Central memory CD8-positive, alpha-beta T cell (primary cell): ENCODE measurements around the gene ARRDC3.
"Not testable (repeated sequence)": the region's sequence is repeated elsewhere in the genome, so short reads cannot be mapped to it uniquely, and the experiment has no call there.

Experiments used
- ATAC-seq: fragments of 150-1000 bp; cut with Tn5 transposase; replicated peaks from 2 replicates; pipeline ENCODE4 v1.10.0; 2022; ENCODE audit warnings: mild to moderate bottlenecking, moderate FRiP score, moderate number of reproducible peaks; ENCODE audit not compliant: poor library complexity, severe bottlenecking; ENCODE audit errors: extremely low read depth
- DNase-seq, 2 donors: peaks; one replicate each; pipeline ENCODE4 v3.0.0; 2021; ENCODE audit warnings: low spot score in 2 of 2
- H3K27ac Mint-ChIP-seq: one replicate; pipeline ENCODE4 v1.8.0; 2022; ENCODE audit warnings: low read depth, mild to moderate bottlenecking, moderate library complexity, mixed read lengths
- H3K27me3 Mint-ChIP-seq: one replicate; pipeline ENCODE4 v1.8.0; 2022; ENCODE audit warnings: mixed read lengths
- H3K36me3 Mint-ChIP-seq: one replicate; pipeline ENCODE4 v1.8.0; 2022; ENCODE audit warnings: mild to moderate bottlenecking, moderate library complexity, mixed read lengths; ENCODE audit not compliant: insufficient read depth
- H3K4me1 Mint-ChIP-seq: one replicate; pipeline ENCODE4 v1.8.0; 2022; ENCODE audit warnings: mixed read lengths
- H3K4me3 Mint-ChIP-seq: one replicate; pipeline ENCODE4 v1.8.0; 2022; ENCODE audit warnings: mild to moderate bottlenecking, moderate library complexity, mixed read lengths
- H3K9me3 Mint-ChIP-seq: one replicate; pipeline ENCODE4 v1.8.0; 2022; ENCODE audit warnings: mixed read lengths

Gene ARRDC3

DNA sequence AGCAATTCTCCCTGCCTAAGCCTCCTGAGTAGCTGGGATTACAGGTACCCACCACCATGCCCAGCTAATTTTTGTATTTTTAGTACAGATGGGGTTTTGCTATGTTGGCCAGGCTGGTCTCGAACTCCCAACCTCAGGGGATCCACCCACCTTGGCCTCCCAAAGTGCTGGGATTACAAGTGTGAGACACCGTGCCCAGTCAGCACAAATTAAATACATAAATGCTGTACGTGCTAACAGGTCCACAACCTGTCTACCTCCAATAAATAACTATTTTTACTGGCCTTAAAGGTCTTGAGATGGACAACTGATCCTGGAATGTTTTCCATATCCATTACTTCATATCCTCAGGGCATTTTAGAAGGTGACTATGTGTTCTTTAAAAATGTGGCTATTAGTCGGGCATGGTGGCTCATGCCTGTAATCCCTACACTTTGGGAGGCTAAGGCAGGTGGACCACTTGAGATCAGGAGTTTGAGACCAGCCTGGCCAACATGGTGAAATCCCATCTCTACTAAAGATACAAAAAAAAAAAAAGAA, 38.4 kb downstream of the ARRDC3 start:
- not testable (repeated sequence) for ATAC-seq, H3K36me3 Mint-ChIP-seq, H3K4me3 Mint-ChIP-seq, DNase-seq, H3K27me3 Mint-ChIP-seq, H3K4me1 Mint-ChIP-seq, H3K9me3 Mint-ChIP-seq, H3K27ac Mint-ChIP-seq

GRCh38 chr5:91343916-91344315, 39.2 kb downstream of the ARRDC3 start:
- Mint-ChIP-seq H3K27ac (no peak overlapping the region), H3K4me3 (no peak overlapping the region), H3K27me3 (no peaks in the 10 kb centered on the region), H3K36me3 (no peaks in the 10 kb centered on the region), H3K9me3 (no peaks in the 10 kb centered on the region), H3K4me1 (no peaks in the 10 kb centered on the region)
- ATAC-seq: no peak
- DNase-seq: no peak

DNA sequence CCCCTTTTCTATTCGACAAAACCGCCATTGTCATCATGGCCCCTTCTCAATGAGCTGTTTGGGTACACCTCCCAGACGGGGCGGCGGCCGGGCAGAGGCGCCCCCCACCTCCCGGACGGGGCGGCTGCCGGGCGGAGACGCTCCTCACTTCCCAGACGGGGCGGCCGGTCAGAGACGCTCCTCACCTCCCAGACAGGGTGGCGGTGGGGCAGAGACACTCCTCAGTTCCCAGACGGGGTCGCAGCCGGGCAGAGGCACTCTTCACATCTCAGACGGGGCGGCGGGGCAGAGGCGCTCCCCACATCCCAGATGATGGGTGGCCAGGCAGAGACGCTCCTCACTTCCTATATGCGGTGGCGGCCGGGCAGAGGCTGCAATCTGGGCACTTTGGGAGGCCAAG, 40.2 kb downstream of the ARRDC3 start:
- not testable (repeated sequence) for ATAC-seq, H3K27me3 Mint-ChIP-seq, H3K4me3 Mint-ChIP-seq, DNase-seq, H3K27ac Mint-ChIP-seq, H3K4me1 Mint-ChIP-seq, H3K9me3 Mint-ChIP-seq, H3K36me3 Mint-ChIP-seq

DNA sequence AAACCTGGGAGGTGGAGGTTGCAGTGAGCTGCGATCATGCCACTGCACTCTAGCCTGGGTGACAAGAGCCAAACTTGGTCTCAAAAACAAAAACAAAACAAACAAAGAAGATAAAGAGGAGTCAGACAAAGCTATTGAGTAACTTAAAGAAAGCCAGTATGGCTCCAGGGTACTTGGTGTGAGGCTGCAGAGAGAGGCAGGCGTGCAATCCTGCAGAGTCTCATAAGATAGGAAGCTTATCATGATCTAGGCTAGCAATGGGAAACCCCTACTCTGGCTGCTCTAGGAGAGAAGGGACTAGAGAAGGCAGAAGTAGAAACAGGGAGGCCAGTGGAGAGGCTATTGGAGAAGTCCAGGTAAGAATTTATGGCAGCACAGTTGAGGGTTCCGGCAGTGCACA, 42.0 kb downstream of the ARRDC3 start:
- Mint-ChIP-seq H3K4me3 (no peak overlapping the region), H3K27me3 (no peaks in the 10 kb centered on the region), H3K9me3 (no peaks in the 10 kb centered on the region), H3K27ac (no peak overlapping the region), H3K36me3 (no peaks in the 10 kb centered on the region), H3K4me1 (no peaks in the 10 kb centered on the region)
- ATAC-seq: no peak
- no peak for DNase-seq

GRCh38 chr5:91340532-91340931, 42.6 kb downstream of the ARRDC3 start:
- DNase-seq (no peak), ATAC-seq (no peak)
- H3K4me3 Mint-ChIP-seq: no peak overlapping the region
- no peaks in the 10 kb centered on the region for H3K27me3 Mint-ChIP-seq
- H3K4me1 Mint-ChIP-seq: no peaks in the 10 kb centered on the region
- no peaks in the 10 kb centered on the region for H3K36me3 Mint-ChIP-seq
- no peak overlapping the region for H3K27ac Mint-ChIP-seq
- no peaks in the 10 kb centered on the region for H3K9me3 Mint-ChIP-seq

- ATAC-seq (no peak), DNase-seq (no peak)
- no peaks in the 10 kb centered on the region for H3K27me3 Mint-ChIP-seq
- no peaks in the 10 kb centered on the region for H3K4me1 Mint-ChIP-seq
- no peaks in the 10 kb centered on the region for H3K36me3 Mint-ChIP-seq
- H3K9me3 Mint-ChIP-seq: no peaks in the 10 kb centered on the region
- H3K27ac Mint-ChIP-seq: no peak overlapping the region
- no peak overlapping the region for H3K4me3 Mint-ChIP-seq
These were observed 43.9 kb downstream of the ARRDC3 start for GRCh38 chr5:91339063-91339705.

DNA sequence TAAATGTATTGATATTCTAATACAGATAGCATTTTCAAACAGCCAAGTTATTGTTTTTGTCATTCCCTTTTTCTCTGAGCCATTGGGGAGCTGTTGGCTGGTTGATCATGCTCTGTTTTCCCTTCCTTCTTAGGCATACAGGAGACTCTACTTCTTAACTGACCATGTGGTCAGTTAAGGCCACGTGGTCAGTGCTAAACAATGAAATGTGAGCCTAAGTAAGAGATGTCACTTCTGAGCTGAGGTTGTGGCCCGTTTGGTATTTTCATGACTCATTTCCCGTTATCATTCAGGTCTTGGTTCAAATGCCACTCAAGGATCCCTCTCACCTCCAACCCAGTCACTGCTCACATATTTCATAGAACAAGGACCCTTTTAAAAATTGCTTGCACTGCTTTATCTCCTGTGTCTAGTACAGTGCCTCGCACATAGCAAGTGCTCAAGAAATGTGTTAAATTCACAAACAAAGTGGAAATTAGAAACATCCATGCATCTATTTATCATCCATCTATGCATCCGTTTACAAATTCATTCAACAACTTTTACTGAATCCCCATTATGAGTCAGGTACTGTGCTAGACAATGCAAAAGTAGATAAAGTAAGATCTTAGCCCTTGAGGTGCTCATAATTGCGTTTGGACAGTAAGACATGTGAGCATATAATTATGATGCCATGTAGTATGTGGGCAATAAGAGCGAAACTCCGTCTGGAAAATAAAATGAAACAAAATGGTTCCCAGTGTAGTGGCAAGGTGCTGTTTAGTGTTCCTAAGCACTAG, 50.7 kb downstream of the ARRDC3 start:
- Mint-ChIP-seq H3K9me3 (no peaks in the 10 kb centered on the region), H3K4me1 (peaks cover 20% of the 10 kb centered on the region), H3K36me3 (no peaks in the 10 kb centered on the region), H3K4me3 (no peak overlapping the region), H3K27ac (peak overlapping the region; percentile 58), H3K27me3 (no peaks in the 10 kb centered on the region)
- ATAC-seq: peak; percentile 32
- no peak for DNase-seq

DNA sequence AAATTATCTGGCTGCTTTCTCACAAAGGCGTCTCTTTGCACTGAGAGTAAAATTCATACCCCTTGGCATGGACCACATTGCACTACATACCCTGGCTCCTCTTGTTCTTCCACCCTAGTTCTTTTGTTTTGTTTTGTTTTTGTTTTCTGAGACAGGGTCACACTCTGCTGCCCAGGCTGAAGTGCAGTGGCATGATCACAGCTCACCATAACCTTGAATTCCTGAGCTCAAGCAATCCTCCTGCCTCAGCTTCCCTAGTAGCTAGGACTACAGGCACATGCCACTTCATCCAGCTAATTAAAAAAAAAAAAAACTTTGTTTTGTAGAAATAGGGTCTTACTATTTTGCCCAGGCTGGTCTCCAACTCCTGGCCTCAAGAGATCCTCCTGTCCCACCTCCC, 51.4 kb downstream of the ARRDC3 start:
- no peak for ATAC-seq
- H3K9me3 Mint-ChIP-seq: no peaks in the 10 kb centered on the region

DNA sequence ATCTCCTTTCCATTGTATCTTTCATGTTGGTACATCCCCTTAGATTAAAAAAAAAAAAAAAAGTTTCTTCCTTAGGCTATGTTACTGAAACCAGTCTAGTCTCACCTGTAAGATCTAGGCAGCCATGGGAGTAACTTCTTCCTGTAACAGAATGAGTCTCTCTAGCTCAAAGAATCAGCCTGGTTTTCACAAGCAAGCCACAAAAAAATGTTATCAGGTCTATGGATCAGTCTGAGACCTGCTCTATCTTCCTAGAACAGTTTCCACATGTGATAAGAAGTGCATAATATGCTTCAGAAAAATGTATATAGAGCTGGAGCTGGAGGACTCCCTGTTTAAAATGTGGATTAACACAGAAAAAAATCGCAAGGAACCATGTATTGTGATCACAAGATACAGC, 53.8 kb downstream of the ARRDC3 start:
- H3K4me1 Mint-ChIP-seq: peaks cover 20% of the 10 kb centered on the region
- no peaks in the 10 kb centered on the region for H3K9me3 Mint-ChIP-seq
- H3K27ac Mint-ChIP-seq: no peak overlapping the region
- H3K4me3 Mint-ChIP-seq: no peak overlapping the region
- no peaks in the 10 kb centered on the region for H3K36me3 Mint-ChIP-seq
- H3K27me3 Mint-ChIP-seq: no peaks in the 10 kb centered on the region
- ATAC-seq (no peak), DNase-seq (no peak)

More for the DNA sequence above, 51.4 kb downstream of the ARRDC3 start:
- DNase-seq: no peak
- Mint-ChIP-seq H3K36me3 (no peaks in the 10 kb centered on the region), H3K27me3 (no peaks in the 10 kb centered on the region), H3K4me1 (peaks cover 20% of the 10 kb centered on the region), H3K27ac (peak overlapping the region; percentile 58), H3K4me3 (no peak overlapping the region)

DNA sequence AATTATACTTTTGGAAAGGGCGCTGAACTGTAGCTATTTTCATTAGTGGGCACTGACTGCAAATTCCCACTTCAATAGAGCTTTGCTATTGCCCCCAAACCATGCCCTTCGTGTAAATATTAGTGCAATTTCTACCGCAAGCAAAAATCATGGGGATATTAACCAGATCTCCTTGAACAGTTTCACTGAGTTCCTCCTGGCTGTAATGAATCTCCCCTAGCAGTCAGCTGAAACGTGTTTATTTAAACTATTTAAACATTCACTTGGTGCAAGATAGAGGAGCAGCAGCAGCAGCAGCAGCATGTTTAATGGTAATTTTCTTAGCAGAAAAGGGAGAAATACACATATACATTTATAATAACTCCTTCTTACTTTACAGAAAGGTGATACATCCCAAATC, 54.4 kb downstream of the ARRDC3 start:
- Mint-ChIP-seq H3K27ac (no peak overlapping the region), H3K27me3 (no peaks in the 10 kb centered on the region), H3K36me3 (no peaks in the 10 kb centered on the region), H3K9me3 (no peaks in the 10 kb centered on the region), H3K4me3 (no peak overlapping the region), H3K4me1 (peaks cover 20% of the 10 kb centered on the region)
- DNase-seq (no peak), ATAC-seq (no peak)

GRCh38 chr5:91322981-91323380, 60.1 kb downstream of the ARRDC3 start:
- H3K27me3 Mint-ChIP-seq, H3K36me3 Mint-ChIP-seq, ATAC-seq, H3K4me3 Mint-ChIP-seq, H3K4me1 Mint-ChIP-seq, H3K27ac Mint-ChIP-seq, DNase-seq, H3K9me3 Mint-ChIP-seq: not testable (repeated sequence)

- Mint-ChIP-seq H3K9me3 (no peaks in the 10 kb centered on the region), H3K36me3 (peaks cover 2% of the 10 kb centered on the region), H3K4me3 (no peak overlapping the region), H3K27me3 (no peaks in the 10 kb centered on the region), H3K4me1 (peaks cover 9% of the 10 kb centered on the region), H3K27ac (no peak overlapping the region)
- no peak for ATAC-seq
- DNase-seq: no peak
These were observed 63.5 kb downstream of the ARRDC3 start for GRCh38 chr5:91319667-91320066.

DNA sequence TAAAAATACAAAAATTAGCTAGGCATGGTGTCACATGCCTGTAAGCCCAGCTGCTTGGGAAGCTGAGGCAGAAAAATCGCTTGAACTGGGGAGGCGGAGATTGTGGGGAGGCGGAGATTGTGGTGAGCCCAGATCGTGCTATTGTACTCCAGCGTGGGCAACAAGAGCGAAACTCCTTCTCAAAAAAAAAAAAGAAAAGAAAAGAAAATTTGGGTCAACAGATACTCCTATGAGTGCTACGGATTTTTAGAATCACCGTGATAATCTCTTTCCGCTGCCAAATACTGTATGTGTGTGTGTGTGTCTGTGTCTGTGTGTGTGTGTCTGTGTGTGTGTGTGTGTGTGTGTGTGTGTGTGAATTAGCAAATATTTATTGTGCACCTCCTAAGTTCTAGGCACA, 64.4 kb downstream of the ARRDC3 start:
- Mint-ChIP-seq H3K4me1 (peaks cover 18% of the 10 kb centered on the region), H3K4me3 (no peak overlapping the region), H3K36me3 (peaks cover 8% of the 10 kb centered on the region), H3K27ac (no peak overlapping the region), H3K27me3 (no peaks in the 10 kb centered on the region), H3K9me3 (no peaks in the 10 kb centered on the region)
- ATAC-seq (no peak), DNase-seq (no peak)
